Stimulated activated CD4-positive, alpha-beta T cell treated with anti-CD3 and anti-CD28 coated beads, Interleukin-1b, Interleukin-23, amount 100 ng/mL, for 24 hours (primary cell): ENCODE results near the gene PRKCE.
"Not testable (repeated sequence)": the region's sequence is repeated elsewhere in the genome, so short reads cannot be mapped to it uniquely, and the experiment has no call there.

ENCODE experiments used
- DNase-seq, 4 experiments: peaks; one replicate each; pipeline ENCODE4 v3.0.0-alpha.2; 2020; ENCODE audit warnings: low read depth in 4 of 4, low spot score in 1 of 4

PRKCE gene

GRCh38 chr2:45856391-45857274 lies 205.2 kb downstream of the PRKCE start:
- no peak for DNase-seq

DNA sequence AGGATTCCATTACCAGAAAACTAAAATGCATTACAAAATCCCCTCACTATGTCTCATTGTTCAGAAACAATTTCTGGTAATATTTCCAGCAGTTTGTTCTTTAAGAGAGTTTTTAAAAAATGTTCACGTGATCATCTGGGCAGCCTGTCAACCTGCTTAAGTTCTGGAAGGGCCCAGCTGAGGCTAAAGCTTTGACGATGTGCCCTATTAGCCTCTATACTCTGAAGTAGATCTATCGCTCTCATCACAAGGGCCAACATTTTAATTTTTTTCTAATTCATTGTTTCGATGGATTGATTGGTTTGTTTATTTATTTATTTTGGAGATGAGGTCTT lies 205.8 kb downstream of the PRKCE start:
- no peak for DNase-seq

DNA sequence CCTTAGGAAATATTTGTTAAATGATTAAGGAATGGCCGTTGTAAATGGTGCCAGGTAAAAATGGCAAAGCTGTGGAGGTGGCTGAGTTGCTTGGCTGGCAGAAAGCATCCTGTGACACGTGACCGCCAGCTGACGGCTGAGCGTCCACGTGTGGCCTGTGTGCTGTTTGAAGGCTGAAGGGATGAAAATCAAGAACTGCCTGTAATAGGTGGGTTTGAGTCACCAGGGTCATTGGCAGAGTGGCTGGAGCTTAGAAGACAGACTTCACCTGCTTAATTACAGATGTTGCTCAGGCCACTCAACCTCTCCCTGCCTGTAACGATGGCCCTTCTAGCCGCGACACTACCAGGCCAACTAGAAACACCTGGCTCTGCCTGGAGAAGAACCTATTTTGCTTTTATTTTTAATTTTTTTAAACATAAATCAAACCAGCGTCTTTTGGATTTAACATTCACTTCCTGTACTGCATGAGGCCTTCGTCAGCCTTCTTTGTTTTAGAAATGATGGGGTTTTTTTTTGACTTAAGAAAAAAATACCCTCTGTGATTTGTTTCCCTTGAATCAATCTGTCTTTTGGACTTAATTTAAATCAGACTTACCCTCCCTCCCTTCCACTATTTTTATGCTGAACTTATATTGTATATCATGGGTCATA lies 206.5 kb downstream of the PRKCE start:
- DNase-seq: no peak

GRCh38 chr2:45858872-45859271 lies 207.4 kb downstream of the PRKCE start:
- DNase-seq: not testable (repeated sequence)

DNA sequence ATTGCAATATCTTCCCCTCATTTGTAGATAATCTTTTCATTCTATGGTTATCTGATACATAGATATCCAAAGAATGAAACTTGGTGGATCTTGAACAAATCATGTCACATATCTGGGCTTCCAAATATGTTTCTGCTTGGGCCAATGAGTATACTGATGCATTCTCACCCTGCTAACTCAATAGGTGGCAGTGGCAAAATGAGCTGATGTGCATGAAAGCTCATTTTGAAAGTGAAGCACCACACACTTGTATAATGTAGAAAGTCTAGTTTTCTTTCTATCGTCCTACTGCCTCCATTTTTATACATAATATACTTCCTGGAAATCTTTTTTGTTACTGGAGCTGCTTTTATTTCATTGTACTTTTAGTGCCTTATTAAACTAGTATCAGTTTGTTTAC lies 208.2 kb downstream of the PRKCE start:
- DNase-seq: no peak

GRCh38 chr2:45860136-45861121 lies 209.0 kb downstream of the PRKCE start:
- no peak for DNase-seq

DNA sequence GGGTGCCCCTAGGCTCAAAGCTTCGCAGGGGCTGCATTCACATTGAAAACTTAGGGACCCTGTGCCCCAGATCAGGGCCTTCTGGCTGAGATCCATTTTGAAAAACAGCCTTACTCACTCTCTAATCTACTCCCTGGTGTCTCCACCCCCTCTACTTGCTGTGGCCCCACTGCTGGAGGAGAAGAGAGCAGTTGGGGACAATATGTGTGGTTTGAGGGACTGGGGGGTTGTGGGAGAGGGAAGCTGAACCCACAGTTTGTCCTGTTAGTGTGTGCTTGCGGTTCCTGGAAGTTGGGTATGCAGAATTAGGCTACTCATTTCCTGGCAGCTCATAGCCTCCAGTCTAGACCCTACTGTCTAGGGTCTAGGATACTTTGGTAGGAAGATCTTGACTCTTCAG lies 211.4 kb downstream of the PRKCE start:
- no peak for DNase-seq

GRCh38 chr2:45864121-45864520 lies 212.6 kb downstream of the PRKCE start:
- DNase-seq: no peak

DNA sequence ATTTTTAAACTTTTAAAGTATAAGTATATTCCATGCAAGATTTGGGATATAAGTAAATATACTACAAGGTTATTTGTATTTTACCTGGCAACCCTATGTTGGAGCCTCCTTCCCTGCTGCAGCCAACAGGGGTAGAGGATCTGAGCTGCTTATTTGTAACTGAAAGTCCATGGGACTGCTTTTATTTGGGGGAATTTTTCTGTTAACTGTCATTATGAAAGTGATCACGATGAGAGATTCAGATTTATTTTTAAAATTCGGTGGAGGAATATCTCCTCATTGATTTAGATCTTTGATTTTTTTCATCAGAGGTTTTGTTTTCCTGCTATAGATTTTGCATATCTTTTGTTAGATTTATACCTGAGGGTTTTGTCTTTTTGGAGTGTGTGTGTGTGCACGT lies 215.9 kb downstream of the PRKCE start:
- no peak for DNase-seq

DNA sequence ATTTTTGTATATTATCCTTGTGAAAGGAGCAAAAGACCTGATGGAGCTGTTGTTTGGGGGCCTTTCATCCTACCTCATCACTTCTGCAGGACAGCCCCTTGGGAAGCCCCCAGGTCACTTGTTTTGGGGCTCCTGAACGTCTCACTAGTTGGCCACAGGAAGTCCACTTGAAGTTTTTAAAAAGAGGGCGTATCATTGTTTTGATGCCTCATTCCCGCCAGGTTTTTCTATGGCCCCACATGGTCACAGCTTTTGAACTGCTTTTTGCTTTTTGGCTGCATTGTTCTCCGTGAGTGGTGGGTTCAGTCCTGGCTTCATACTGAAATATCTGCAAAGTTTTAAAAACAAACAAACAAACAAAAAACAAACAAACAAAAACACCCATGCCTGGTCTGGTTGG lies 216.3 kb downstream of the PRKCE start:
- no peak for DNase-seq

- DNase-seq: no peak
These were observed 217.7 kb downstream of the PRKCE start for GRCh38 chr2:45869165-45869501.

DNA sequence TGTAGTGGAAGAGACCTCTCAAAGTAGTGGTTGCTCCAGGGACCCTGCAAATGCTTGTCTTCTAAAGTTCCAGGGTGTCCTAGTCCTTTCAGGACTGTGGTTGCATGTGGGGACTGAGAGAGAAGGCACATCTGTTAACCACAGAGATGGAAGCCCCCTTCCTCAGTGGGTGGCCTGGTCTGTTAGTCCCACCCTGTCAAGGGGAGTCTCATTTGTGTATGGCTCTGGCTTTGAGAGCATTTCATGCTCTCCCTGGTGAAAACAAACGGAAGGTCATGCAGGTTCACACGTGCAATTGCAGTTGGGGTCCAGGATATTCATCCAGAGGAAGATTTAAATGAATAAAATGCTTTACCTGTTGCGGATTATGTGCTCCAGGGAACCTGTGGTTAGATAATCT lies 219.6 kb downstream of the PRKCE start:
- DNase-seq: no peak

DNA sequence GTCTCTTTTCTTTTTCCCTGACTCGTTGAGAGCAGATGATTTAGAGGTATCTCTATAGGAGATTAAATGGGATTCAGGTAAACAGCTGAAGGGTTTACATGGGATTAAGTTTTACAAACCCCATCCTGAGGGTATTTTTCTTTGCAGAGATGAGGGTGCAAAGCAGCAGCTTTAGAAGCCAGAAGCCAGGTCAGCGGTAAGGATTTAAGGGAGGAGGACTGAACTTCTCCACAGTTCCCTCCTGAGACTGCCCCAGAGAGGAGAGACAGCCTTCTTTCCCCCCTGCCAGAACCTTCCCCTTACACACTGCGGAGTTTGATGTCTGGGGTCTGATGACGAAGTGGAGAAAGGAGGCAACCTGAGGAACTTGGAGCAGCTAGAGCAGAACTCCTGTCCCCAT lies 220.1 kb downstream of the PRKCE start:
- no peak for DNase-seq

GRCh38 chr2:45872211-45872610 lies 220.7 kb downstream of the PRKCE start:
- DNase-seq: no peak

GRCh38 chr2:45874344-45874743 lies 222.9 kb downstream of the PRKCE start:
- no peak for DNase-seq

- no peak for DNase-seq
These were observed 225.1 kb downstream of the PRKCE start for GRCh38 chr2:45876611-45877010.

DNA sequence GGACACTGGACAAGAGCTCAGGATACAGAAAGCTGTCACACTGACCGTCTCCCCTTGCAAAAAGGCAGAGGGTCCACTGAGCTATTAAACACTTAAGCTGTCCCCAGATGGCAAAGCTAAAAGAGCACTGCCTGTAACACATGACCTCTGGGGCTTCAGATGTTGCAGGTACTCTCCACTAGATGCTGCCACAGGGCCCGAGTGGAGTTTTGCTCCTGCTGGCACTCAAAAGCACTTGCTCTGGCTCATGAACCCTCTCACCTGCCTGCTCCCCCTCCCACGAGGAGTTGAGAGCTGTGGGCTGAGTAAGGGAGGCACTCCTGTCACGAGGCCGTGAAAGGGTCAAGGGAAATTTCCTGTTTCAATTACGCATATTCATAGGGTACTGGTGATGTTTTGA lies 227.9 kb downstream of the PRKCE start:
- DNase-seq: no peak

DNA sequence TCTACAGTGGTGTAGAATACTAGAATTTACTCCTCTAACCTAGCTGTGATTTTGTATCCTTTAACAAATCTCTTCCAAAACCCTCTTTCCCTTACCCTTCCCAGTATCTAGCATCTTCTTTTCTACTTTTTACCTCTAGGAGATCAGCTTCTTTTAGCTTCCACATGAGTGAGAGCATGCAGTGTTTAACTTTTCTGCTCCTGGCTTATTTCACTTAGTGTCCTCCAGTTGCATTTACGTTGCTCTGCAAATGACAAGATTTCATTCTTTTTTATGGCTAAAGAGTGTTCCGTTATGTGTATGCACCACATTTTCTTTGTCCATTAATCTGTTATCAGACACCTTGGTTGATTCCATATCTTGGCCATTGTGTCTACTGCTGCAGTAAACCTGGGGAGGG lies 228.5 kb downstream of the PRKCE start:
- DNase-seq: no peak

- DNase-seq: no peak
These were observed 230.6 kb downstream of the PRKCE start for GRCh38 chr2:45881970-45882581.

- DNase-seq: no peak
These were observed 231.5 kb downstream of the PRKCE start for GRCh38 chr2:45882707-45883602.
